Adrenal gland (tissue), 12 donors: ENCODE results near the gene SLC37A1. TPM values are rescaled to one million over a fixed set of nuclear protein-coding genes. Genes with fewer than 3 reads are reported as not detected.
A peak's percentile ranks its signal among the peaks of the same experiment; 100 is the strongest.

ENCODE experiments used
- DNase-seq, 7 donors: peaks; one replicate each; pipeline ENCODE4 v3.0.0-alpha.2; 2019 to 2020
- H3K27ac ChIP-seq, 5 donors: fragments of 200-600 bp; sonication (generic) in 4 of 5; 1 replicate in 3 of 5; 2 replicates in 2 of 5; pipeline versions ENCODE4 v1.5.1 to v1.8.0; 2016 to 2020; ENCODE audit warnings: mild to moderate bottlenecking in 1 of 5
- H3K27me3 ChIP-seq: fragments of 200-600 bp; 2 replicates; pipeline ENCODE4 v1.8.0; 2021
- H3K36me3 ChIP-seq, 2 donors: fragments of 200-600 bp; replicated peaks in 1 of 2; 1 replicate in 1 of 2; 2 replicates in 1 of 2; pipeline versions ENCODE4 v1.5.1 to v1.8.0; 2018 to 2022
- H3K4me1 ChIP-seq, 2 donors: fragments of 200-600 bp; replicated peaks in 1 of 2; 1 replicate in 1 of 2; 2 replicates in 1 of 2; pipeline versions ENCODE4 v1.5.1 to v1.8.0; 2018 to 2021
- H3K4me3 ChIP-seq, 4 donors: fragments of 200-600 bp; sonication (generic) in 3 of 4; one replicate each; pipeline ENCODE4 v1.5.1; 2016 to 2018
- H3K9me3 ChIP-seq, 3 donors: fragments of 200-600 bp; sonication (generic) in 1 of 3; replicated peaks in 1 of 3; 1 replicate in 2 of 3; 2 replicates in 1 of 3; pipeline versions ENCODE4 v1.5.1 to v1.8.0; 2016 to 2021
- CTCF ChIP-seq, 6 experiments: fragments of 450-650 bp in 4 of 6; fragments of 200-600 bp in 2 of 6; sonication (generic) in 1 of 6; IDR thresholded peaks; 1 replicate in 5 of 6; 2 replicates in 1 of 6; pipeline versions ENCODE4 v1.5.1 to v1.8.0; 2016 to 2021; ENCODE audit warnings: antibody characterized with exemption in 6 of 6, mild to moderate bottlenecking in 2 of 6, moderate library complexity in 1 of 6
- POLR2A ChIP-seq, 2 donors: fragments of 450-650 bp; IDR thresholded peaks; one replicate each; pipeline ENCODE4 v1.6.1; 2017; ENCODE audit warnings: antibody characterized with exemption in 2 of 2, mild to moderate bottlenecking in 2 of 2, moderate library complexity in 1 of 2
- WGBS, 4 donors: extraction: QIAGEN DNeasy Blood & Tissue Kit in 2 of 4; methylation state at CpG; one replicate each; pipeline versions ENCODE4 v1.1.5 to v1.1.7; 2013 to 2017; 5-methylcytosine and 5-hydroxymethylcytosine counted together
- intact Hi-C, 2 donors: fragments of 100-400 bp; cut with DNase I; formaldehyde crosslinking; loops; one replicate each; pipeline versions ENCODE4 v1.14.1 to v1.15.0; 2022 to 2023
- polyA plus RNA-seq, 3 donors: library from polyadenylated mRNA; stranded (reverse); fragments of 200-250 nt in 2 of 3; fragments of 350-450 nt in 1 of 3; fragmentation: Illumina TruSeq in 1 of 3; extraction: RNeasy Lipid Tissue Mini Kit (QIAGEN cat#74804) in 1 of 3; gene quantifications; one replicate each; pipeline ENCODE4 v1.2.3, GENCODE V29; 2013 to 2014
- total RNA-seq, 9 donors: library from RNA; depleted of rRNA in 4 of 9; stranded (reverse); fragments of >200 nt in 4 of 9; fragments of 120-200 nt in 1 of 9; fragmentation: NEBNext Ultra II Directional in 1 of 9; extraction: Animal tissue kit (Norgen Biotek cat#: 25700) in 1 of 9; gene quantifications; one replicate each; pipeline versions ENCODE4 v1.1.0 to v1.2.4, GENCODE V29; 2013 to 2023
- donor health status: healthy with polysubstance abuse.
- donor health status: Bipolar disorder and iron deficiency.
- donor health status: DM: yes; HTN: yes; CAD: no.
- donor health status: DM: no; HTN: no; CAD: no.
- donor health status: DM: no; HTN: no; CAD: no.
- donor health status: DM: yes; HTN: yes; CAD: no.

SLC37A1 gene
- total and polyA plus RNA-seq, 12 donors: 4.8 to 27.2 (median 16.3) TPM

- TF ChIP-seq POLR2A (IDR thresholded peaks at IDR 0.05): no peak
- TF ChIP-seq CTCF (IDR thresholded peaks at IDR 0.05): no peak
- DNase-seq: peak in 1 of 7 donors; percentile 10
- Histone ChIP-seq H3K27ac (no peak overlapping the region), H3K4me3 (no peak overlapping the region), H3K9me3 (no peaks in the 10 kb centered on the region), H3K36me3 (no peaks in the 10 kb centered on the region), H3K4me1 (peaks cover 0 to 12% of the 10 kb centered on the region in 2 donors), H3K27me3 (no peaks in the 10 kb centered on the region)
- 75 to 89% (median 80%) methylated on average over 13 of the region's 13 CpGs for WGBS, 4 donors
- intact Hi-C loops: no loop called here
Measured at GRCh38 chr21:42493109-42494060, 20.3 kb upstream of the SLC37A1 start.

GRCh38 chr21:42495027-42495426 lies 18.6 kb upstream of the SLC37A1 start:
- no peak for DNase-seq
- H3K9me3 ChIP-seq: no peaks in the 10 kb centered on the region
- intact Hi-C loops: no loop called here
- H3K36me3 ChIP-seq: no peaks in the 10 kb centered on the region
- no peaks in the 10 kb centered on the region for H3K27me3 ChIP-seq
- no peak overlapping the region for H3K4me3 ChIP-seq
- peak overlapping the region in 1 of 5 donors; percentile 59 for H3K27ac ChIP-seq
- H3K4me1 ChIP-seq: peaks cover 0 to 12% of the 10 kb centered on the region in 2 donors
- 90 to 98% (median 94%) methylated on average over 3 to 5 of the region's 5 CpGs for WGBS, 4 donors
- TF ChIP-seq CTCF (IDR thresholded peaks at IDR 0.05) (no peak), POLR2A (IDR thresholded peaks at IDR 0.05) (no peak)

GRCh38 chr21:42495765-42496119 lies 17.9 kb upstream of the SLC37A1 start:
- peak overlapping the region in 2 of 5 donors; percentile 37 to 59 for H3K27ac ChIP-seq
- no peaks in the 10 kb centered on the region for H3K27me3 ChIP-seq
- TF ChIP-seq POLR2A (IDR thresholded peaks at IDR 0.05) (peak; percentile 5 to 23), CTCF (IDR thresholded peaks at IDR 0.05) (peak in 3 of 6 experiments; percentile 16 to 35 (median 20))
- H3K36me3 ChIP-seq: no peaks in the 10 kb centered on the region
- peaks cover 0 to 12% of the 10 kb centered on the region in 2 donors for H3K4me1 ChIP-seq
- H3K9me3 ChIP-seq: no peaks in the 10 kb centered on the region
- peak overlapping the region in 2 of 4 donors; percentile 21 to 55 for H3K4me3 ChIP-seq
- intact Hi-C loops: no loop called here
- WGBS, 4 donors: 0 to 2% (median 1%) methylated on average over 14 to 18 of the region's 18 CpGs
- peak in 2 of 7 donors; percentile 41 to 79 for DNase-seq

- DNase-seq: peak; percentile 99 to 100 (median 100)
- H3K36me3 ChIP-seq: no peaks in the 10 kb centered on the region
- H3K4me3 ChIP-seq: peak within 1 kb of the TSS in 3 of 4 donors; percentile 33 to 55 (median 35)
- WGBS, 4 donors: 0 to 1% (median 0%) methylated on average over 16 to 58 of the region's 58 CpGs
- H3K9me3 ChIP-seq: no peaks in the 10 kb centered on the region
- no peaks in the 10 kb centered on the region for H3K27me3 ChIP-seq
- intact Hi-C loops: no loop called here
- peaks cover 0 to 12% of the 10 kb centered on the region in 2 donors for H3K4me1 ChIP-seq
- peak within 1 kb of the TSS in 4 of 5 donors; percentile 39 to 86 (median 65) for H3K27ac ChIP-seq
- TF ChIP-seq CTCF (IDR thresholded peaks at IDR 0.05) (no peak), POLR2A (IDR thresholded peaks at IDR 0.05) (peak; percentile 55 to 64)
Measured at GRCh38 chr21:42496120-42496838, 17.4 kb upstream of the SLC37A1 start, which contains the start of gene RSPH1. TSS of gene RSPH1 (minus strand) at chr21:42496224. CDS start at chr21:42496186, 38 bp downstream.
